Activated B cell treated with CpG ODN at 0.5 μM for 24 hours (primary cell): ENCODE measurements around the gene U2AF1L4. TPM values are rescaled to one million over a fixed set of nuclear protein-coding genes. Genes with fewer than 3 reads are reported as not detected.

Source experiments
- ATAC-seq: fragments of 200-7000 bp; cut with Tn5 transposase; one replicate; pipeline ENCODE4 v1.10.0; 2021; ENCODE audit warnings: low read depth, mild to moderate bottlenecking, moderate library complexity
- CTCF ChIA-PET: fragments of 350-600 bp; sonication (Branson Sonifier 250); formaldehyde crosslinking; loops from one replicate; lab custom pipeline; 2021; ENCODE audit warnings: antibody characterized with exemption; lab: Charles Lee
- POLR2A ChIA-PET: fragments of 350-600 bp; sonication (Branson Sonifier 250); formaldehyde crosslinking; loops from one replicate; lab custom pipeline; 2021; ENCODE audit warnings: antibody characterized with exemption; lab: Charles Lee
- DNase-seq: peaks from one replicate; pipeline ENCODE4 v3.0.0; 2022
- H3K27ac Mint-ChIP-seq: one replicate; pipeline ENCODE4 v1.8.0; 2020; ENCODE audit warnings: mixed read lengths
- H3K27me3 Mint-ChIP-seq: one replicate; pipeline ENCODE4 v1.8.0; 2021; ENCODE audit warnings: mixed read lengths
- H3K36me3 Mint-ChIP-seq: one replicate; pipeline ENCODE4 v1.8.0; 2021; ENCODE audit warnings: low read depth, mixed read lengths
- H3K4me1 Mint-ChIP-seq: one replicate; pipeline ENCODE4 v1.8.0; 2021; ENCODE audit warnings: mixed read lengths
- H3K4me3 Mint-ChIP-seq: one replicate; pipeline ENCODE4 v1.8.0; 2020; ENCODE audit warnings: mild to moderate bottlenecking, mixed read lengths
- H3K9me3 Mint-ChIP-seq: one replicate; pipeline ENCODE4 v1.8.0; 2020; ENCODE audit warnings: mixed read lengths
- intact Hi-C: fragments of 100-400 bp; cut with micrococcal nuclease; formaldehyde crosslinking; loops from one replicate; pipeline ENCODE4 v1.15.1; 2024
- total RNA-seq: library from RNA; stranded (reverse); gene quantifications from 2 replicates; pipeline ENCODE4 v1.2.3, GENCODE V29; 2022
- TF ChIP-seq, protein P1 (sequence below): fragments of 200-600 bp; IDR thresholded peaks from one replicate; pipeline ENCODE4 v1.8.0; 2022; ENCODE audit warnings: antibody characterized with exemption, mild to moderate bottlenecking

U2AF1L4 gene
- total RNA-seq, 1 donor from 2014 or later, result 46.1 TPM

DNA sequence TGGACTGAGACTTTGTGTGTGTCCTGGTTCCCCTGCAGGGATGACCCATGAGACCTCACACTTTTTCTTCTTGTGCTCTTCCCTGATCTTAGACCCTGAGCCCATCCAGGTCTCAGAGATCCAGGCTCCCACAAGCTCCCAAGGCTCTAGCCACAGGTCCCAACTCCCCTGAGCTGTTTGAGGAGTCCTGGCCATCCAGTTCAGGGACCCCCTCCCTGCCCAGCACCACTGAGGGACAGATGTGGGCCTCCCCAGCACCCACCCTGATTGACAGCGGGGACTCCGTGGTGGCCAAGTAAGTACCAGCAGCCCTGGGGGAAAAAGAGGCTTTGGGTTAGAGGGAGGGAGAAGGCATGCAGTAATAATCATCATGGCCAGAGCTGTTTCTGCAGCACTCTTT, 14.5 kb upstream of the U2AF1L4 start:
- DNase-seq (no peak), ATAC-seq (no peak)
- Mint-ChIP-seq H3K9me3 (no peaks in the 10 kb centered on the region), H3K27me3 (peaks cover 14% of the 10 kb centered on the region), H3K4me3 (peak overlapping the region; percentile 60), H3K4me1 (peaks cover 33% of the 10 kb centered on the region), H3K36me3 (peaks cover 28% of the 10 kb centered on the region), H3K27ac (no peak overlapping the region)
- CTCF ChIA-PET, result no interaction called here
- POLR2A ChIA-PET, result interaction anchor here (0.6 to 0.9 kb wide), 2 partner anchors 14 to 675 kb away, joined by 3 read pairs; partner anchors contain the start of genes PSENEN and U2AF1L4
- TF ChIP-seq, protein P1, sequence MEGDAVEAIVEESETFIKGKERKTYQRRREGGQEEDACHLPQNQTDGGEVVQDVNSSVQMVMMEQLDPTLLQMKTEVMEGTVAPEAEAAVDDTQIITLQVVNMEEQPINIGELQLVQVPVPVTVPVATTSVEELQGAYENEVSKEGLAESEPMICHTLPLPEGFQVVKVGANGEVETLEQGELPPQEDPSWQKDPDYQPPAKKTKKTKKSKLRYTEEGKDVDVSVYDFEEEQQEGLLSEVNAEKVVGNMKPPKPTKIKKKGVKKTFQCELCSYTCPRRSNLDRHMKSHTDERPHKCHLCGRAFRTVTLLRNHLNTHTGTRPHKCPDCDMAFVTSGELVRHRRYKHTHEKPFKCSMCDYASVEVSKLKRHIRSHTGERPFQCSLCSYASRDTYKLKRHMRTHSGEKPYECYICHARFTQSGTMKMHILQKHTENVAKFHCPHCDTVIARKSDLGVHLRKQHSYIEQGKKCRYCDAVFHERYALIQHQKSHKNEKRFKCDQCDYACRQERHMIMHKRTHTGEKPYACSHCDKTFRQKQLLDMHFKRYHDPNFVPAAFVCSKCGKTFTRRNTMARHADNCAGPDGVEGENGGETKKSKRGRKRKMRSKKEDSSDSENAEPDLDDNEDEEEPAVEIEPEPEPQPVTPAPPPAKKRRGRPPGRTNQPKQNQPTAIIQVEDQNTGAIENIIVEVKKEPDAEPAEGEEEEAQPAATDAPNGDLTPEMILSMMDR, result no peak
- intact Hi-C loops, result loop anchor here (5.0 kb wide), 1 partner anchor 212 kb away; the partner anchor contains the start of gene TMEM147

- CTCF ChIA-PET, result no interaction called here
- TF ChIP-seq, protein P1, result no peak
- Mint-ChIP-seq H3K27me3 (peaks cover 15% of the 10 kb centered on the region), H3K27ac (peak within 1 kb of the TSS; percentile 96), H3K36me3 (peaks cover 33% of the 10 kb centered on the region), H3K4me1 (peaks cover 33% of the 10 kb centered on the region), H3K4me3 (peak within 1 kb of the TSS; percentile 97), H3K9me3 (no peaks in the 10 kb centered on the region)
- peak; percentile 94 for DNase-seq
- POLR2A ChIA-PET, result interaction anchor here (0.7 to 3.8 kb wide), 6 partner anchors 8 to 56 kb away, joined by 3 to 69 read pairs (median 10); partner anchors contain the start of genes IGFLR1, LIN37, PSENEN and U2AF1L4
- intact Hi-C loops, result loop anchor here (1.0 to 5.0 kb wide), 5 partner anchors 10 to 211 kb away; partner anchors contain the start of genes ARHGAP33, LIN37 and TMEM147
- peak; percentile 95 for ATAC-seq
These were observed 12.8 kb upstream of the U2AF1L4 start, which contains the start of gene PROSER3 for GRCh38 chr19:35757749-35758608. Gene PROSER3 (plus strand): TSS chr19:35758176. CDS start chr19:35758216, 40 bp downstream.

GRCh38 chr19:35757231-35757748, 12.1 kb upstream of the U2AF1L4 start:
- ChIA-PET CTCF (no interaction called here), POLR2A (interaction anchor here (0.7 to 3.8 kb wide), 6 partner anchors 8 to 55 kb away, joined by 3 to 69 read pairs (median 10); partner anchors contain the start of genes IGFLR1, LIN37, PSENEN and U2AF1L4)
- H3K27me3 Mint-ChIP-seq, result peaks cover 15% of the 10 kb centered on the region
- peaks cover 33% of the 10 kb centered on the region for H3K4me1 Mint-ChIP-seq
- no peaks in the 10 kb centered on the region for H3K9me3 Mint-ChIP-seq
- H3K27ac Mint-ChIP-seq, result peak overlapping the region; percentile 96
- DNase-seq (no peak), ATAC-seq (no peak)
- TF ChIP-seq, protein P1, result no peak
- intact Hi-C loops, result loop anchor here (5.0 kb wide), 1 partner anchor 210 kb away; the partner anchor contains the start of gene TMEM147
- H3K4me3 Mint-ChIP-seq, result peak overlapping the region; percentile 97
- peaks cover 36% of the 10 kb centered on the region for H3K36me3 Mint-ChIP-seq

- Mint-ChIP-seq H3K27ac (peak within 1 kb of the TSS; percentile 96), H3K4me3 (peak within 1 kb of the TSS; percentile 97), H3K9me3 (no peaks in the 10 kb centered on the region), H3K27me3 (peaks cover 15% of the 10 kb centered on the region), H3K4me1 (peaks cover 33% of the 10 kb centered on the region), H3K36me3 (peaks cover 34% of the 10 kb centered on the region)
- TF ChIP-seq, protein P1, result no peak
- ChIA-PET CTCF (interaction anchor here (0.9 kb wide), 1 partner anchor 11 kb away, joined by 3 read pairs; the partner anchor contains the start of genes PSENEN and U2AF1L4), POLR2A (interaction anchor here (0.7 to 3.8 kb wide), 6 partner anchors 7 to 55 kb away, joined by 3 to 69 read pairs (median 10); partner anchors contain the start of genes IGFLR1, LIN37, PSENEN and U2AF1L4)
- no peak for ATAC-seq
- intact Hi-C loops, result loop anchor here (5.0 kb wide), 1 partner anchor 209 kb away; the partner anchor contains the start of gene TMEM147
- DNase-seq, result no peak
These were observed 11.4 kb upstream of the U2AF1L4 start, which contains the start of gene HSPB6 for GRCh38 chr19:35756377-35757230. Gene HSPB6 (minus strand): TSS chr19:35757029. CDS start chr19:35757008, 21 bp downstream.
